Measurements from ENCODE around the gene UFC1. TPM values are rescaled to one million over a fixed set of nuclear protein-coding genes. Genes with fewer than 3 reads are reported as not detected.
"Not testable (repeated sequence)": the region's sequence is repeated elsewhere in the genome, so short reads cannot be mapped to it uniquely, and the experiment has no call there.

The UFC1 gene
- 138 TPM for total RNA-seq

GRCh38 chr1:161153682-161154337, at the start of gene UFC1:
UFC1 (plus strand) TSS chr1:161153978; CDS start chr1:161153998, 20 bp downstream.
- DNase-seq (ENCODE audit: low spot score in 2 of 2): peak; percentile 71 to 75
- no peak for FAIRE-seq

GRCh38 chr1:161106431-161106830, 47.3 kb upstream of the UFC1 start:
- DNase-seq (ENCODE audit: low spot score in 2 of 2) (no peak), FAIRE-seq (no peak)

DNA sequence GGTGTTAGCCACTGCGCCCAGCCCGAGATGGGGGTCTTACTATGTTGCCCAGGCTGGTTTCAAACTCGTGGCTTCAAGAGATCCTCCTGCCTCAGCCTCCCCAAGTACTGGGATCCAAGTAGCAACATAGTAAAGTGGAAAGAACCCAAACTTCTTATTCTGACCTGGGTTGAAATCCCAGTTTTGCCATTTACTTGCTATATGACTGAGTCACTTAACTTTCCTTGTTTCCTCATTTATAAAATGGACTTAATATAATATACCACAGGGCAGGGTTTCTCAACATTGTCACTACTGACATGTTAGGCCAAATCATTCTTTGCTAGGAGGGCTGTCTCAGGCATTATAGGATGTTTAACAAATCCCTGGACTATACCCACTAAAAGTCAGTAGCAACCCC, 42.7 kb upstream of the UFC1 start:
- DNase-seq (ENCODE audit: low spot score in 2 of 2) (no peak), FAIRE-seq (no peak)

GRCh38 chr1:161111527-161111926, 42.3 kb upstream of the UFC1 start:
- FAIRE-seq (no peak), DNase-seq (ENCODE audit: low spot score in 2 of 2) (no peak)

GRCh38 chr1:161113915-161114314, 39.9 kb upstream of the UFC1 start:
- no peak for DNase-seq (ENCODE audit: low spot score in 2 of 2)
- no peak for FAIRE-seq

- DNase-seq (ENCODE audit: low spot score in 2 of 2): no peak
- FAIRE-seq: no peak
Measured at GRCh38 chr1:161114556-161114955, 39.2 kb upstream of the UFC1 start.

DNA sequence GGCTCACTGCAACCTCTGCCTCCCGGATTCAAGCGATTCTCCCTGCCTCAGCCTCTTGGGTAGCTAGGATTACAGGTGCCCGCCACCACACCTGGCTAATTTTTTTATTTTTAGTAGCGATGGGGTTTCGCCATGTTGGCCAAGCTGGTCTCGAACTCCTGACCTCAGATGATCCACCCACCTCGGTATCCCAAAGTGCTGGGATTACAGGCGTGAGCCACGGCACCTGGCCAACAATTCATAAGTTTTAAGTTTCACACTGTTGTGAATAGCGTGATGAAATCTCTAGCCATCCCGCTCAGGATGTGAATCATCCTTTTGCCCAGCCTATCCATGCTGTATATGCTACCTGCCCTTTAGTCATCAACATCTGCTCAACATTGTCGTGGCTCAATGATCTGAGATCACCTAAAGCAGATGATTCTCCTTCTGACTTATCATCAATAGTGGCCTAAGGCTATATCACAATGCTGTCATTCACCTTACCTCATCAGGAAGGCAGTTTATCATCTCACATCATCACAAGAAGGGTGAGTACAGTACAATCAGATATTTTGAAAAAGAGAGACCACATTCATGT, 38.6 kb upstream of the UFC1 start:
- DNase-seq (ENCODE audit: low spot score in 2 of 2): no peak
- no peak for FAIRE-seq

- FAIRE-seq; DNase-seq (ENCODE audit: low spot score in 2 of 2): not testable (repeated sequence)
Measured at GRCh38 chr1:161115961-161116360, 37.8 kb upstream of the UFC1 start.

- DNase-seq (ENCODE audit: low spot score in 2 of 2): peak; percentile 85 to 91
- no peak for FAIRE-seq
Measured at GRCh38 chr1:161117759-161118581, 35.8 kb upstream of the UFC1 start, which contains the start of the genes NIT1 and PFDN2. NIT1 (plus strand) TSS chr1:161118105; CDS start chr1:161118177, 72 bp downstream. PFDN2 (minus strand) TSS chr1:161118037; CDS start chr1:161118026, 11 bp downstream.

DNA sequence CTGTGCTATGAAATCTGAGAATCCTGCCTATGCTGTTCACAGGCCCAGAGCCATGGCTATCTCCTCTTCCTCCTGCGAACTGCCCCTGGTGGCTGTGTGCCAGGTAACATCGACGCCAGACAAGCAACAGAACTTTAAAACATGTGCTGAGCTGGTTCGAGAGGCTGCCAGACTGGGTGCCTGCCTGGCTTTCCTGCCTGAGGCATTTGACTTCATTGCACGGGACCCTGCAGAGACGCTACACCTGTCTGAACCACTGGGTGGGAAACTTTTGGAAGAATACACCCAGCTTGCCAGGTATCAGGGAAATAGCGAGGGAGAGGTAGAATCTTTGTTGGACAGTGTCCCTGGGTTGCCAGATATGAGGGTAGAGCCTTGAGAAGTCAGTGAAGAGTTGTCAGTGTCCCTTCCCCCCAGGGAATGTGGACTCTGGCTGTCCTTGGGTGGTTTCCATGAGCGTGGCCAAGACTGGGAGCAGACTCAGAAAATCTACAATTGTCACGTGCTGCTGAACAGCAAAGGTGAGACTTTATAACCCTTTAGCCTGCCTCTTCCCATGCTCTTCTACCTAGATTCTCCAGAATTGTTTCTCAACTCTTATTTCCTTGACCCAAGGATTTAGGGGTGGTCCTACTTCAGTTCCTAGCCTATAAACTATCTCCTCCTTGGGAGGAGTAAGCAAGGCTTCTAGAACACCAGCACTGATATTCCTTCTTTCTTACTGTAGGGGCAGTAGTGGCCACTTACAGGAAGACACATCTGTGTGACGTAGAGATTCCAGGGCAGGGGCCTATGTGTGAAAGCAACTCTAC, 34.5 kb upstream of the UFC1 start:
- FAIRE-seq (no peak), DNase-seq (ENCODE audit: low spot score in 2 of 2) (peak in 1 of 2 donors; percentile 52)

DNA sequence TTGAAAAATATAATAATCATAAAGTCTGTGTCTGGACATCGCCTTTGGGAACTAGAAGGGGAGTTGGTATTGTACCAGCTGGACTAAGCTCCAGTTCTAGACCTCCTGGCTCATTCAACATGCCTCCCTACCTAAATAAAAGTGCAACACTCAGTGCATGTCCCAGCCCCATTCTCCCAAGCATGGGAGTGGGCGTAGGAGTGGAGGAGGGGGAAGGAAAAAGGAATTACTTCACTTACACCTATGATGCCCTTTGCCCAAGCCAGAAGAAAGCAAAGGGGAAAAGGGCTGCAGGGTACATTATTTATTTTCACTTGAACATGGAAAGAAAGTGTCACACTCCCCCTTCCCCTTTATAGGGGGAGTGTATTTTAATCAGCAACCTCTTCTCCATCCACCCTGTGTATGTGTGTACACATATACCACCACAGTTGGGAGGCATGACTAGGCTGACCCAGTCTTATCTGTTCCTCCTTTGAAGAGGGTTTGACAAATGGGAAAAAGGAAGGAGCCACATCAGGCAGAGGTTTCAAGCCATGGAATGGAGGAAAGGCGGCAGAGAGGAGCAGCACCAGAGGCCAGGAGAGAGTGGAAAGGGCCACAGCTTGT, 32.6 kb upstream of the UFC1 start:
- DNase-seq (ENCODE audit: low spot score in 2 of 2): no peak
- no peak for FAIRE-seq

DNA sequence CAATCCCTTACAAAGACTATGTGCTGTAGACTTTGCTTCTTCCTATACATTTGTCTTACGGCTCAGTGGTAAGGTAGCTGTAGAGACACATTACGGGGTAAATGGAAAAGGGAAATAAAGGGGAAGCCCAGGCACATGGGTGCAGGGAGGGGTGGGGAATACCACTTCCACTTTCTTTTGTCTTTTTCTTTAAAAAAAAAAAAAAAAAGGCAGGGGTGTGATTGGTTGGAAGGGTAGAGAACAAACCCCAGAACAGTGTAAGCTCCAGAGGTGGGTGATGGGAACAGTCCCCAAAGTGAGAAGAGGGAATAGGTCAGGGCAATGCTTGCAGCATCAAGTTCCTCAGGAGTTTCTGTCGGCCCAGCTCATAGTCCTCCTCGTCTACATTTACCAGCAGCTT, 31.9 kb upstream of the UFC1 start:
- DNase-seq (ENCODE audit: low spot score in 2 of 2): no peak
- no peak for FAIRE-seq

DNA sequence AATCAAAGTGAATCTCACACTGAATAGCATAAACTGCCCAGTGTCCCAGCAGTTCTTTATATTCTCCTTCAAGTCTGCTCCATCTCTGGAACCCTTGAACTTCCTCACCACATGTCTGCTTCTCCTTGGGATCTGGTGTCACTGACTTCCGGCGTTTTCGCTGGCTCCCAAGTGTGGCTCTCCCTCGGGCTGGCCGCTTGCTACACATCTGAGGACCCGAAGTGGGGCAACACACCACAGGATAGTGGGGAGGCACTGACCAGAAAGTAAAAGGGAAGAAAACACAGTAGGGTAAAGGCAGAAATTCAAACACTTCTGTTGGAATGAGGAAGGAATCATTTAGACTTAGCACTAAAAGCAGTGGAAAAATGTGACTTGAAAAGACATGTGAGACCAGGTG, 30.8 kb upstream of the UFC1 start:
- FAIRE-seq (no peak), DNase-seq (ENCODE audit: low spot score in 2 of 2) (no peak)

DNA sequence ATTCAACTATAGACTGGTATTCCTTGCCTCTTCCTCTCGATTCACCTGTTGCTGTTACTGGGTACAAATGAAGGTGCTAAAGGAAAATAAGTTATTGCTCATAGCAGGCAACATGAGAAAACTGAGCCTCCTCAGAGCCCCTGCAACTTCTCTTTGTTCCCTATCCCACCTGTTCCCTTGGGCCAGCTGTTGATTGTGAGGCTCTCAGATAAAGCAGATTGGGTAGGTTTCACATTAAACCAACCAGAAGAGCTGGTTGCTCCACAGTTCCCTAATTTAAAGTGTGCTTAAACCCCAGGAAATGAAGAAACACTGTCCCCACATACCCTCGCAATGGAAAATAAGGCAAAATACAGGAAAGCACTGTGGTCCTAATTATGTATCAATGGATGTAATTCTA, 26.1 kb upstream of the UFC1 start:
- FAIRE-seq (no peak), DNase-seq (ENCODE audit: low spot score in 2 of 2) (no peak)

GRCh38 chr1:161128591-161129420, 25.0 kb upstream of the UFC1 start:
- DNase-seq (ENCODE audit: low spot score in 2 of 2): no peak
- no peak for FAIRE-seq

GRCh38 chr1:161130266-161130665, 23.5 kb upstream of the UFC1 start:
- DNase-seq (ENCODE audit: low spot score in 2 of 2): no peak
- no peak for FAIRE-seq

DNA sequence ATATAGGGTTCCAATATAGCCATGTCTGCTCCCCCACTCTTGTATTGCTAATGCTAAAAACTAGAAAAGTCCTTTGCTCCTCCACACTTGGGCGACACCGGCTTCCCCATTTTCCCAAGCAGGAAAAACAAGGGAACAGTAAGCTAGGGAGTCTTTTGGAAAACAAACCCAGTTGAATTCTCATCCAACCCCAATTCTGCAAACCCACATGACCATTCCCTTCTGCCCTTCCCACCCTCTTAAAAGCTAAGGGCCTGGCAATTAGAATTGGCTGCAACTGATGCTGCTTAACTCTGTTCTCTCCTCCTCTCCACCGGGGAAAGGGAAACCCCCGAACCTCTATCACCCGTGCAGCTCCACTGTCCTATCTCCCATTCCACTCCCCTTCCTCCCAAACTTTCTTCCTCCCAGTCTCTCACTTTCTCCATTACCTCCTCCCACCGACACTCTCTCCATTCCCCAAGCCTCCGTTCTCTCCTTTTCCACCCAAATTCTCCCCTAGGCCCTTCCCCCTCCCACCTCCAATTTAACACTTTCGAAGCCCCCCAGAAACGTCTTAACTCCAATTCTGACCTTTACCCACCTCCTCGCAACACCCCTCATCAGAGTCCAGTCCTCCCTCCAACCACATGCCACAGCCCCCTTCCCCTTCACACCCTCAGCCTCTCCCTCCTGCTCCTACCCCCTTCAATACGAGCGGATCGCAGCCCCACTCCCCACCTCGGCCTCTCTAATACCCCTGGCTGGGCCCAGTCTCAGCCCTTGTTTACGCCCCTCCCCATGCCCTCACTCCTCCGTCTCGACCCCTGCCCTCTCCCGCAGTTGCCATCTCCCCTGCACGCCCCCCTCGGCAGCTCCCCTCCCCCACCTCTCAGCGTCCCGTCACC, 22.0 kb upstream of the UFC1 start:
- peak; percentile 32 to 49 for DNase-seq (ENCODE audit: low spot score in 2 of 2)
- FAIRE-seq: no peak
